Measurements from ENCODE around the gene ZNF324. TPM values are rescaled to one million over a fixed set of nuclear protein-coding genes. Genes with fewer than 3 reads are reported as not detected.

Gene ZNF324
- total and polyA plus RNA-seq, 9 of the 15 experiments (the other 6 are each of a cell fraction or from before 2014, with no cell fraction given) = 0.92 to 16.4 (median 5.3) TPM

DNA sequence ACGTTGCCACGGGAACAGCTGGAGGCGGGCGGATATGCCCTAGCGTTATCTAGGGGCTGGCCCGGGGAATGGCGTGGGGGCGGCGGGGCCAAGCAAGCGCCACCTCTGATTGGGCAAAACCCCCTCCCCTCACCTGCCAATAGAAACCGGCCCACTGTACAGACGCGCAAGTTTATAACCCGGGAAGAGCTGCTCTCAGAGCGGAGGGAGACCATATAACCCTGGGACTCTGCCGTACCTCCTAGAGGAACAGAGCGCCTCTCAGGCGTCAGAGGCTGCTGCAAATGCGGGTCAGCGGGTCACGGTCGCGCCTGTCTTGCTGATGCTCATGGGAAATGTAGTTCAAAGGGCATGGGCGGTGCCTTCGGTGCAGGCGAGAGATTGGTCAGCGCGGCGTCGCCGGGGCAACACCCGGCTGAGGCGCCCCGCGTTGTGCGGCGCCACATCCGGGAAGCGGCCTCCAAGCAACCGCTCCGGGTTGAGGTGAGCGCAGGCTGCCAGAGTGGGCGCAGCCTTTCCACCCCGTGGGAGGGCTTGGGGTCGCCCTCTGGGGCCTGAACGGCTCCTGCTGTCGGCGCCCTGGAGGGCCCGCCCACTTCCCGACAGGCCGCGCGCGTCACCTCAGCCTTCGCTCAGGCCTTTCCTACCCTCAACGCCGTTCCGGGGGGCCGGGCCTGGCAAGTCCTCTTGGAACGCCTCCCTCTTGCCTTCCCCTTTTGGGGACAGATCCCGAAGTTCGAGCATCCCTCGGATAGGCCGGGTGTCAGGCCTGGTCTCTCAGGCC is 9.0 kb downstream of the ZNF324 start, which contains the start of gene ZNF446 (continued):
- TF ChIP-seq, protein P1, sequence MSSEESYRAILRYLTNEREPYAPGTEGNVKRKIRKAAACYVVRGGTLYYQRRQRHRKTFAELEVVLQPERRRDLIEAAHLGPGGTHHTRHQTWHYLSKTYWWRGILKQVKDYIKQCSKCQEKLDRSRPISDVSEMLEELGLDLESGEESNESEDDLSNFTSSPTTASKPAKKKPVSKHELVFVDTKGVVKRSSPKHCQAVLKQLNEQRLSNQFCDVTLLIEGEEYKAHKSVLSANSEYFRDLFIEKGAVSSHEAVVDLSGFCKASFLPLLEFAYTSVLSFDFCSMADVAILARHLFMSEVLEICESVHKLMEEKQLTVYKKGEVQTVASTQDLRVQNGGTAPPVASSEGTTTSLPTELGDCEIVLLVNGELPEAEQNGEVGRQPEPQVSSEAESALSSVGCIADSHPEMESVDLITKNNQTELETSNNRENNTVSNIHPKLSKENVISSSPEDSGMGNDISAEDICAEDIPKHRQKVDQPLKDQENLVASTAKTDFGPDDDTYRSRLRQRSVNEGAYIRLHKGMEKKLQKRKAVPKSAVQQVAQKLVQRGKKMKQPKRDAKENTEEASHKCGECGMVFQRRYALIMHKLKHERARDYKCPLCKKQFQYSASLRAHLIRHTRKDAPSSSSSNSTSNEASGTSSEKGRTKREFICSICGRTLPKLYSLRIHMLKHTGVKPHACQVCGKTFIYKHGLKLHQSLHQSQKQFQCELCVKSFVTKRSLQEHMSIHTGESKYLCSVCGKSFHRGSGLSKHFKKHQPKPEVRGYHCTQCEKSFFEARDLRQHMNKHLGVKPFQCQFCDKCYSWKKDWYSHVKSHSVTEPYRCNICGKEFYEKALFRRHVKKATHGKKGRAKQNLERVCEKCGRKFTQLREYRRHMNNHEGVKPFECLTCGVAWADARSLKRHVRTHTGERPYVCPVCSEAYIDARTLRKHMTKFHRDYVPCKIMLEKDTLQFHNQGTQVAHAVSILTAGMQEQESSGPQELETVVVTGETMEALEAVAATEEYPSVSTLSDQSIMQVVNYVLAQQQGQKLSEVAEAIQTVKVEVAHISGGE (CRISPR knock-in tag; IDR thresholded peaks at IDR 0.05) = peak in 2 of 3 experiments; percentile 61 to 96; a peak in 3 of 6 replicates
- peak; percentile 60 for TF ChIP-seq BHLHE40 (IDR thresholded peaks at IDR 0.05; ENCODE audit: low read length)
- TF ChIP-seq SRSF7 (optimal IDR thresholded peaks at IDR 0.05; ENCODE audit: low read depth, low read length) = no peak
- peak; percentile 81 to 85 for TF ChIP-seq NRF1 (conservative IDR thresholded peaks at IDR 0.05 in 1 of 2, IDR thresholded peaks at IDR 0.05 in 1 of 2)
- peak; percentile 73 for TF ChIP-seq KDM5B (IDR thresholded peaks at IDR 0.05; ENCODE audit: insufficient replicate concordance, low read depth, low read length)
- TF ChIP-seq, protein P2, sequence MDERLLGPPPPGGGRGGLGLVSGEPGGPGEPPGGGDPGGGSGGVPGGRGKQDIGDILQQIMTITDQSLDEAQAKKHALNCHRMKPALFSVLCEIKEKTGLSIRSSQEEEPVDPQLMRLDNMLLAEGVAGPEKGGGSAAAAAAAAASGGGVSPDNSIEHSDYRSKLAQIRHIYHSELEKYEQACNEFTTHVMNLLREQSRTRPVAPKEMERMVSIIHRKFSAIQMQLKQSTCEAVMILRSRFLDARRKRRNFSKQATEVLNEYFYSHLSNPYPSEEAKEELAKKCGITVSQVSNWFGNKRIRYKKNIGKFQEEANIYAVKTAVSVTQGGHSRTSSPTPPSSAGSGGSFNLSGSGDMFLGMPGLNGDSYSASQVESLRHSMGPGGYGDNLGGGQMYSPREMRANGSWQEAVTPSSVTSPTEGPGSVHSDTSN (CRISPR knock-in tag; IDR thresholded peaks at IDR 0.05; ENCODE audit: low read depth) = no peak
- TF ChIP-seq, protein P2 (tag; conservative IDR thresholded peaks at IDR 0.05; ENCODE audit: low read depth) = 0 out of 2 replicates have a peak, but pooled peaks have one; percentile 40
- TF ChIP-seq ZNF717 (CRISPR knock-in tag; IDR thresholded peaks at IDR 0.05) = 0 out of 2 replicates have a peak, but pooled peaks have one; percentile 8
- TF ChIP-seq, protein P3, sequence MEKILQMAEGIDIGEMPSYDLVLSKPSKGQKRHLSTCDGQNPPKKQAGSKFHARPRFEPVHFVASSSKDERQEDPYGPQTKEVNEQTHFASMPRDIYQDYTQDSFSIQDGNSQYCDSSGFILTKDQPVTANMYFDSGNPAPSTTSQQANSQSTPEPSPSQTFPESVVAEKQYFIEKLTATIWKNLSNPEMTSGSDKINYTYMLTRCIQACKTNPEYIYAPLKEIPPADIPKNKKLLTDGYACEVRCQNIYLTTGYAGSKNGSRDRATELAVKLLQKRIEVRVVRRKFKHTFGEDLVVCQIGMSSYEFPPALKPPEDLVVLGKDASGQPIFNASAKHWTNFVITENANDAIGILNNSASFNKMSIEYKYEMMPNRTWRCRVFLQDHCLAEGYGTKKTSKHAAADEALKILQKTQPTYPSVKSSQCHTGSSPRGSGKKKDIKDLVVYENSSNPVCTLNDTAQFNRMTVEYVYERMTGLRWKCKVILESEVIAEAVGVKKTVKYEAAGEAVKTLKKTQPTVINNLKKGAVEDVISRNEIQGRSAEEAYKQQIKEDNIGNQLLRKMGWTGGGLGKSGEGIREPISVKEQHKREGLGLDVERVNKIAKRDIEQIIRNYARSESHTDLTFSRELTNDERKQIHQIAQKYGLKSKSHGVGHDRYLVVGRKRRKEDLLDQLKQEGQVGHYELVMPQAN (IDR thresholded peaks at IDR 0.05; ENCODE audit: borderline replicate concordance) = peak; percentile 7; the same call in 1 of the 2 replicates
- no peak for TF ChIP-seq TCFL5 (CRISPR knock-in tag; conservative IDR thresholded peaks at IDR 0.05)
- TF ChIP-seq NR2C2 (CRISPR knock-in tag; IDR thresholded peaks at IDR 0.05) = peak; percentile 98
- peak; percentile 100 for TF ChIP-seq NR2C2 (tag; IDR thresholded peaks at IDR 0.05)
- 0 out of 4 replicates have a peak, but pooled peaks of 1 of the 2 experiments have one; percentile 10 for TF ChIP-seq TBL1XR1 (IDR thresholded peaks at IDR 0.05; ENCODE audit: low read length in 2 of 2)
- TF ChIP-seq, protein P4, sequence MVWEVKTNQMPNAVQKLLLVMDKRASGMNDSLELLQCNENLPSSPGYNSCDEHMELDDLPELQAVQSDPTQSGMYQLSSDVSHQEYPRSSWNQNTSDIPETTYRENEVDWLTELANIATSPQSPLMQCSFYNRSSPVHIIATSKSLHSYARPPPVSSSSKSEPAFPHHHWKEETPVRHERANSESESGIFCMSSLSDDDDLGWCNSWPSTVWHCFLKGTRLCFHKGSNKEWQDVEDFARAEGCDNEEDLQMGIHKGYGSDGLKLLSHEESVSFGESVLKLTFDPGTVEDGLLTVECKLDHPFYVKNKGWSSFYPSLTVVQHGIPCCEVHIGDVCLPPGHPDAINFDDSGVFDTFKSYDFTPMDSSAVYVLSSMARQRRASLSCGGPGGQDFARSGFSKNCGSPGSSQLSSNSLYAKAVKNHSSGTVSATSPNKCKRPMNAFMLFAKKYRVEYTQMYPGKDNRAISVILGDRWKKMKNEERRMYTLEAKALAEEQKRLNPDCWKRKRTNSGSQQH (CRISPR knock-in tag; IDR thresholded peaks at IDR 0.05) = no peak
- peak; percentile 96 for TF ChIP-seq RFX1 (IDR thresholded peaks at IDR 0.05)
- peak; percentile 82 for TF ChIP-seq DACH1 (IDR thresholded peaks at IDR 0.05; ENCODE audit: partially characterized antibody)
- TF ChIP-seq U2AF1 (optimal IDR thresholded peaks at IDR 0.05; ENCODE audit: low read depth, low read length) = peak; percentile 90

Measured in K562 (cell line).